ENCODE data around the gene GRM5. TPM values are rescaled to one million over a fixed set of nuclear protein-coding genes. Genes with fewer than 3 reads are reported as not detected.

The GRM5 gene
- total RNA-seq, 1 experiment from 2014 or later: 0.03 TPM

DNA sequence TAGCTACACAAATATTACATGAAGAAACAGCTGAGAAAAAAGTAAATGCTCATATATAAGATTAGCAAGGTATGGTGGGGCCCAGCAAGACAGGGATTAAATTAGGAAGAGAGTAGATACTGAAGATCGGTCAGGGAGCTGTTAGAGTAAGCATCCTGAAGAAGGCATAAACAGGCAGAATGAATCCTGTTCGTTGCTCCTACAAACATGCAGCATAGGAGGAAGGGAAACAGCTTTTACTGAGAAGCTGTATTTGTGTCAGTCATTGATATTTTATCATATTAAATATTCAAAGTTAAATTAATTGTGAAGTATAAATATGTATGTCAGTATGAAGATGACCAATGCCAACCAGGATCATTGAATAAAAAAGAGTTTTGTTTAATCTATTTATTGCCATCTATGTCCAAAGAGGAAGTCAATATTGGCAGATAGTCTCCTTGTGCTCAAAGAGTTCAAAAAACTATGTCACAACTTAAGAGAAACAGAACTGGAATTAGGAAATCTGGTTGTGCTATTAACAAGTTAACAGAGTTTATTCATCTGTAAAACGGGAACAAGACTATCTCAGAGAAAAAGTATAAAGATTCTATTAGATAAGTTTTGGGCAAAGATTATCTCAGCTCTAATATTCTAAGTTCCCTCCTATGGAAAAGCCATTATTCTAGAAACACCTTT is 255.2 kb downstream of the GRM5 start:
- in situ Hi-C loops (cut with HindIII; ENCODE audit: low pct_unique_long_range_greater_than_20kb, low sequenced_read_pairs): no loop called here
- Histone ChIP-seq H3K27ac (ENCODE audit: low read length) (no peak overlapping the region), H3K9me3 (ENCODE audit: control insufficient read depth, insufficient read depth, low read depth, low read length) (peaks cover 11% of the 10 kb centered on the region; the same call in 1 of the 2 replicates), H3K27me3 (ENCODE audit: control insufficient read depth, insufficient read depth, low read length) (no peaks in the 10 kb centered on the region), H3K36me3 (ENCODE audit: control insufficient read depth, insufficient read depth, low read length) (no peaks in the 10 kb centered on the region), H3K4me1 (ENCODE audit: control insufficient read depth, insufficient read depth, low read length) (no peaks in the 10 kb centered on the region), H3K4me3 (ENCODE audit: low read depth in 2 of 2, low read length in 2 of 2) (no peak overlapping the region)
- ATAC-seq: no peak
- DNase-seq (ENCODE audit: low read depth, low spot score): no peak
- BruUV-seq (replicated peaks): no TSS peak
- POLR2A ChIA-PET: no interaction called here
- TF ChIP-seq TCF7L2 (IDR thresholded peaks at IDR 0.05; ENCODE audit: low read depth, low read length) (no peak), REST (IDR thresholded peaks at IDR 0.05; ENCODE audit: insufficient read depth in 1 of 2, low read depth in 2 of 2, low read length in 1 of 2) (no peak), SIN3A (IDR thresholded peaks at IDR 0.05; ENCODE audit: borderline replicate concordance, insufficient read depth, low read depth, low read length) (no peak), POLR2AphosphoS5 (IDR thresholded peaks at IDR 0.05; ENCODE audit: low read depth, low read length) (no peak)
- TF ChIP-seq, protein P1, sequence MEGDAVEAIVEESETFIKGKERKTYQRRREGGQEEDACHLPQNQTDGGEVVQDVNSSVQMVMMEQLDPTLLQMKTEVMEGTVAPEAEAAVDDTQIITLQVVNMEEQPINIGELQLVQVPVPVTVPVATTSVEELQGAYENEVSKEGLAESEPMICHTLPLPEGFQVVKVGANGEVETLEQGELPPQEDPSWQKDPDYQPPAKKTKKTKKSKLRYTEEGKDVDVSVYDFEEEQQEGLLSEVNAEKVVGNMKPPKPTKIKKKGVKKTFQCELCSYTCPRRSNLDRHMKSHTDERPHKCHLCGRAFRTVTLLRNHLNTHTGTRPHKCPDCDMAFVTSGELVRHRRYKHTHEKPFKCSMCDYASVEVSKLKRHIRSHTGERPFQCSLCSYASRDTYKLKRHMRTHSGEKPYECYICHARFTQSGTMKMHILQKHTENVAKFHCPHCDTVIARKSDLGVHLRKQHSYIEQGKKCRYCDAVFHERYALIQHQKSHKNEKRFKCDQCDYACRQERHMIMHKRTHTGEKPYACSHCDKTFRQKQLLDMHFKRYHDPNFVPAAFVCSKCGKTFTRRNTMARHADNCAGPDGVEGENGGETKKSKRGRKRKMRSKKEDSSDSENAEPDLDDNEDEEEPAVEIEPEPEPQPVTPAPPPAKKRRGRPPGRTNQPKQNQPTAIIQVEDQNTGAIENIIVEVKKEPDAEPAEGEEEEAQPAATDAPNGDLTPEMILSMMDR (IDR thresholded peaks at IDR 0.05): no peak
- CTCF ChIA-PET: no interaction called here
- intact Hi-C loops (cut with micrococcal nuclease; ENCODE audit: unreplicated experiment): no loop called here

DNA sequence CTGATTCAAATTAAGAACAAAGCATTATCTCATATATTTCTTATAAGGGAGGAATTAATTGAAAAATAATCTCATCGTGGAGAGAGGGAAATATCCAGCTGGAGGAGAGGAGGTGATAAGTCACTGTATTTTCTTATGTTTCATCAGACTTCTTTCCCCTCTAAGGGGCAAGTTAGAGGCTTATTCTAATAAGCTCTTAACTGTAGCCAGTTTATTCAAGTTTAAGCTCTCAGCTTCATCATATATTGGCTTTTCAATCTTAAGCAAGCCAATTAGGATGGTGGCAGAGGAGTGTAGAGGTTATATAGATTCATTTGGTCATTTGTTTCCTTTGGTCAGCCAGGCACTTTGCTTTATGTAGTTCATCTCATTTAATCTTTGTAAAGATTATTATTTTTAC is 256.7 kb downstream of the GRM5 start:
- no peaks in the 10 kb centered on the region for H3K27me3 ChIP-seq (ENCODE audit: control insufficient read depth, insufficient read depth, low read length)
- ChIA-PET CTCF (no interaction called here), POLR2A (no interaction called here)
- no peak overlapping the region for H3K27ac ChIP-seq (ENCODE audit: low read length)
- H3K4me1 ChIP-seq (ENCODE audit: control insufficient read depth, insufficient read depth, low read length): no peaks in the 10 kb centered on the region
- H3K4me3 ChIP-seq (ENCODE audit: low read depth in 2 of 2, low read length in 2 of 2): no peak overlapping the region
- H3K9me3 ChIP-seq (ENCODE audit: control insufficient read depth, insufficient read depth, low read depth, low read length): peaks cover 2% of the 10 kb centered on the region; the same call in 1 of the 2 replicates
- TF ChIP-seq TCF7L2 (IDR thresholded peaks at IDR 0.05; ENCODE audit: low read depth, low read length) (no peak), REST (IDR thresholded peaks at IDR 0.05; ENCODE audit: insufficient read depth in 1 of 2, low read depth in 2 of 2, low read length in 1 of 2) (no peak), SIN3A (IDR thresholded peaks at IDR 0.05; ENCODE audit: borderline replicate concordance, insufficient read depth, low read depth, low read length) (no peak), POLR2AphosphoS5 (IDR thresholded peaks at IDR 0.05; ENCODE audit: low read depth, low read length) (no peak)
- TF ChIP-seq, protein P1 (IDR thresholded peaks at IDR 0.05): no peak
- in situ Hi-C loops (cut with HindIII; ENCODE audit: low pct_unique_long_range_greater_than_20kb, low sequenced_read_pairs): no loop called here
- ATAC-seq (no peak), DNase-seq (ENCODE audit: low read depth, low spot score) (no peak)
- no peaks in the 10 kb centered on the region for H3K36me3 ChIP-seq (ENCODE audit: control insufficient read depth, insufficient read depth, low read length)
- intact Hi-C loops (cut with micrococcal nuclease; ENCODE audit: unreplicated experiment): no loop called here
- BruUV-seq (replicated peaks): no TSS peak

Data from Panc1 (cell line).